ENCODE data around the gene NUP62. TPM values are rescaled to one million over a fixed set of nuclear protein-coding genes. Genes with fewer than 3 reads are reported as not detected.

The NUP62 gene
- total RNA-seq, 2 experiments from 2014 or later: 113 to 119 TPM

- peaks cover 6% of the 10 kb centered on the region for H3K36me3 Mint-ChIP-seq (ENCODE audit: low read depth)
- ATAC-seq: no peak
- H3K4me3 Mint-ChIP-seq: peak overlapping the region; percentile 75
- H3K4me1 Mint-ChIP-seq (ENCODE audit: low read depth): peaks cover 64% of the 10 kb centered on the region
- DNase-seq: no peak
- ChIA-PET CTCF (interaction anchor here (1.7 kb wide), 1 partner anchor 221 kb away, joined by 4 read pairs; no protein-coding TSS in a partner anchor), POLR2A (interaction anchor here (0.6 to 8.9 kb wide), 5 partner anchors 12 to 889 kb away, joined by 3 to 48 read pairs (median 4); partner anchors contain the start of genes ATF5 and NUP62)
- H3K27me3 Mint-ChIP-seq: no peaks in the 10 kb centered on the region
- H3K27ac Mint-ChIP-seq: peak overlapping the region; percentile 96
- no peak for TF ChIP-seq CTCF (IDR thresholded peaks at IDR 0.05)
- H3K9me3 Mint-ChIP-seq: no peaks in the 10 kb centered on the region
- intact Hi-C loops (cut with micrococcal nuclease): no loop called here
Measured at GRCh38 chr19:49894011-49894664, 35.2 kb downstream of the NUP62 start.

GRCh38 chr19:49892716-49893115 is 36.6 kb downstream of the NUP62 start:
- no peak for TF ChIP-seq CTCF (IDR thresholded peaks at IDR 0.05)
- ChIA-PET POLR2A (interaction anchor here (0.6 to 8.9 kb wide), 2 partner anchors 35 to 925 kb away, joined by 3 to 48 read pairs; partner anchors contain the start of genes ATF5 and NUP62), CTCF (no interaction called here)
- intact Hi-C loops (cut with micrococcal nuclease): no loop called here
- Mint-ChIP-seq H3K36me3 (ENCODE audit: low read depth) (peaks cover 11% of the 10 kb centered on the region), H3K4me3 (no peak overlapping the region), H3K9me3 (no peaks in the 10 kb centered on the region), H3K27me3 (no peaks in the 10 kb centered on the region), H3K4me1 (ENCODE audit: low read depth) (peaks cover 58% of the 10 kb centered on the region), H3K27ac (peak overlapping the region; percentile 33)
- DNase-seq (no peak), ATAC-seq (no peak)

- peak overlapping the region; percentile 34 for H3K27ac Mint-ChIP-seq
- CTCF ChIA-PET: interaction anchor here (1.8 to 2.7 kb wide), 2 partner anchors 10 to 14 kb away, joined by 10 read pairs; no protein-coding TSS in a partner anchor
- H3K27me3 Mint-ChIP-seq: no peaks in the 10 kb centered on the region
- intact Hi-C loops (cut with micrococcal nuclease): no loop called here
- peaks cover 45% of the 10 kb centered on the region for H3K4me1 Mint-ChIP-seq (ENCODE audit: low read depth)
- DNase-seq (no peak), ATAC-seq (no peak)
- no peak overlapping the region for H3K4me3 Mint-ChIP-seq
- H3K36me3 Mint-ChIP-seq (ENCODE audit: low read depth): peaks cover 11% of the 10 kb centered on the region
- no peak for TF ChIP-seq CTCF (IDR thresholded peaks at IDR 0.05)
- H3K9me3 Mint-ChIP-seq: no peaks in the 10 kb centered on the region
- POLR2A ChIA-PET: interaction anchor here (1.1 to 8.9 kb wide), 3 partner anchors 15 to 37 kb away, joined by 4 to 48 read pairs (median 9); partner anchors contain the start of genes AKT1S1, ATF5 and NUP62
Measured at GRCh38 chr19:49891393-49891792, 37.9 kb downstream of the NUP62 start.

- no peaks in the 10 kb centered on the region for H3K9me3 Mint-ChIP-seq
- intact Hi-C loops (cut with micrococcal nuclease): no loop called here
- H3K4me1 Mint-ChIP-seq (ENCODE audit: low read depth): peaks cover 38% of the 10 kb centered on the region
- peak overlapping the region; percentile 76 for H3K27ac Mint-ChIP-seq
- peak; percentile 46 for TF ChIP-seq CTCF (IDR thresholded peaks at IDR 0.05)
- DNase-seq (peak; percentile 77), ATAC-seq (peak; percentile 80)
- H3K4me3 Mint-ChIP-seq: peak overlapping the region; percentile 68
- H3K27me3 Mint-ChIP-seq: no peaks in the 10 kb centered on the region
- peaks cover 11% of the 10 kb centered on the region for H3K36me3 Mint-ChIP-seq (ENCODE audit: low read depth)
- ChIA-PET POLR2A (interaction anchor here (0.5 to 8.9 kb wide), 6 partner anchors 9 to 38 kb away, joined by 3 to 48 read pairs (median 4); partner anchors contain the start of genes AKT1S1, ATF5 and NUP62), CTCF (interaction anchor here (1.1 to 2.7 kb wide), 7 partner anchors 9 to 24 kb away, joined by 4 to 10 read pairs (median 6); no protein-coding TSS in a partner anchor)
Measured at GRCh38 chr19:49890349-49891311, 38.7 kb downstream of the NUP62 start.
